Pancreas (tissue), 10 donors: ENCODE data around the gene ABL2. TPM values are rescaled to one million over a fixed set of nuclear protein-coding genes. Genes with fewer than 3 reads are reported as not detected.

Experiments
- ATAC-seq, 4 donors: fragments of 200-7000 bp; cut with Tn5 transposase; one replicate each; pipeline versions ENCODE4 v1.8.0 to v1.9.1; 2020; ENCODE audit warnings: mild to moderate bottlenecking in 4 of 4, moderate library complexity in 4 of 4
- DNase-seq, 6 donors: peaks; one replicate each; pipeline ENCODE4 v3.0.0-alpha.2; 2020
- FAIRE-seq: peaks from 2 replicates; lab custom pipeline; 2012; peaks lifted over from hg19 to GRCh38; lab: Jason Lieb, UNC
- H3K27ac ChIP-seq, 4 donors: fragments of 200-600 bp; sonication (generic); 1 replicate in 3 of 4; 2 replicates in 1 of 4; pipeline versions ENCODE4 v1.5.0 to v1.8.0; 2020
- H3K27me3 ChIP-seq, 4 donors: fragments of 200-600 bp; one replicate each; pipeline ENCODE4 v1.8.0; 2021
- H3K36me3 ChIP-seq, 3 donors: fragments of 200-600 bp; sonication (generic) in 1 of 3; one replicate each; pipeline versions ENCODE4 v1.5.0 to v1.8.0; 2020 to 2021
- H3K4me1 ChIP-seq, 3 donors: fragments of 200-600 bp; one replicate each; pipeline ENCODE4 v1.8.0; 2021
- H3K4me3 ChIP-seq, 4 donors: fragments of 200-600 bp; sonication (generic) in 2 of 4; one replicate each; pipeline versions ENCODE4 v1.5.0 to v1.8.0; 2020 to 2021
- H3K9me3 ChIP-seq, 4 donors: fragments of 200-600 bp; one replicate each; pipeline ENCODE4 v1.8.0; 2021
- WGBS, 2 donors: extraction: QIAGEN DNeasy Blood & Tissue Kit; methylation state at CpG; one replicate each; pipeline ENCODE4 v1.1.7; 2013; 5-methylcytosine and 5-hydroxymethylcytosine counted together
- intact Hi-C, 3 donors: fragments of 100-400 bp; cut with DNase I; formaldehyde crosslinking; loops; one replicate each; pipeline versions ENCODE4 v1.11.1 to v1.14.2; 2022
- polyA plus RNA-seq, 2 donors: library from polyadenylated mRNA; stranded (reverse); fragments of 200-250 nt; gene quantifications; one replicate each; pipeline ENCODE4 v1.2.3, GENCODE V29; 2013
- total RNA-seq, 6 donors: library from RNA; stranded (reverse); fragmentation: NEBNext Ultra II Directional in 4 of 6; extraction: Animal tissue kit (Norgen Biotek cat#: 25700) in 4 of 6; gene quantifications; one replicate each; pipeline versions ENCODE4 v1.2.1 to v1.2.4, GENCODE V29; 2021 to 2023
- TF ChIP-seq, protein P1 (sequence below), 4 donors: fragments of 200-600 bp; sonication (generic) in 3 of 4; IDR thresholded peaks; one replicate each; pipeline versions ENCODE4 v1.5.0 to v1.8.0; 2021; ENCODE audit warnings: antibody characterized with exemption in 4 of 4
- donor health status: healthy with polysubstance abuse.
- donor health status: DM: no; HTN: no; CAD: no; lungs with moderate emphysema.
- donor health status: DM: no; HTN: no; CAD: no.
- donor health status: control.
- donor health status: control.
- donor health status: Bipolar disorder and iron deficiency.
- donor health status: DM: yes; HTN: yes; CAD: no.
- donor health status: DM: no; HTN: no; CAD: no.
- donor health status: DM: no; HTN: no; CAD: no.
- donor health status: DM: yes; HTN: yes; CAD: no.

ABL2 gene
- total and polyA plus RNA-seq, 8 donors = 3.4 to 13.8 (median 8.9) TPM

DNA sequence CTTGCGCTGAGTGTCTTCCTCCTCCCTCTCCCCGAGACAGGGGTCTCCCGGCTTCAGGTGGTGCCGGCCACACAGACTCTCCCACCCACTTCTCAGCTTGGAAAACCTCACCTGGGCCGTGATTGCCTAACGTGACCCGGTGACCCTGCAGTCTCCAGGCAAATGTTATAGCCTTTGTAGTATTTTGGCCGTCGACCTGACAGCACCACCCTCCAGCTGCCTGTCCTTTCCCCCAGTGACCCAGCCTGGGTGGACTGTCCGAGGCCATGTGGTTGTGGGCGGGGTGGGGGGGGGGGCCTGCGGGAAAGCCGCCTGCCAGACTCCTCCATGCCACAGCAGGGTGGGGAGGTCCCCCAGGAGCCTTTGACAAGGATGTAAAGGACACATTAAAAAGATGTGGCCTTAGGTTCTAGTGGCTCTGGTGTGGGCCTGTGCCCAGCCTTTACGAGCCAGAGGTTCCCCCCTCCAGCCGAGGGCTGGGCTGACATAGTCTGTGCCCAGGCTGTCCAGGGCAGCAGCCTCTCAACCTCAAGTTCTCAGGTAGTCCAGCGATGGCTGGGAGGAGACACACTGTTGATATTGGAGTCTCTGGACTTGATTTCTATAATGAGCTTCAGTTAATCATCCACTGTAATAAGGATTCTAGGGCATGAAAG, 139.5 kb downstream of the ABL2 start:
- 78 to 82% methylated on average over 16 of the region's 16 CpGs for WGBS, 2 donors
- no peak for FAIRE-seq
- intact Hi-C loops = no loop called here
- Histone ChIP-seq H3K4me3 (no peak overlapping the region), H3K27me3 (no peaks in the 10 kb centered on the region), H3K4me1 (peaks cover 9 to 14% (median 10%) of the 10 kb centered on the region in 3 donors), H3K36me3 (peaks cover 0 to 20% (median 11%) of the 10 kb centered on the region in 3 donors), H3K27ac (peak overlapping the region in 2 of 4 donors; percentile 22 to 56), H3K9me3 (no peaks in the 10 kb centered on the region)
- no peak for ATAC-seq
- DNase-seq = peak in 1 of 6 donors; percentile 46
- TF ChIP-seq, protein P1, sequence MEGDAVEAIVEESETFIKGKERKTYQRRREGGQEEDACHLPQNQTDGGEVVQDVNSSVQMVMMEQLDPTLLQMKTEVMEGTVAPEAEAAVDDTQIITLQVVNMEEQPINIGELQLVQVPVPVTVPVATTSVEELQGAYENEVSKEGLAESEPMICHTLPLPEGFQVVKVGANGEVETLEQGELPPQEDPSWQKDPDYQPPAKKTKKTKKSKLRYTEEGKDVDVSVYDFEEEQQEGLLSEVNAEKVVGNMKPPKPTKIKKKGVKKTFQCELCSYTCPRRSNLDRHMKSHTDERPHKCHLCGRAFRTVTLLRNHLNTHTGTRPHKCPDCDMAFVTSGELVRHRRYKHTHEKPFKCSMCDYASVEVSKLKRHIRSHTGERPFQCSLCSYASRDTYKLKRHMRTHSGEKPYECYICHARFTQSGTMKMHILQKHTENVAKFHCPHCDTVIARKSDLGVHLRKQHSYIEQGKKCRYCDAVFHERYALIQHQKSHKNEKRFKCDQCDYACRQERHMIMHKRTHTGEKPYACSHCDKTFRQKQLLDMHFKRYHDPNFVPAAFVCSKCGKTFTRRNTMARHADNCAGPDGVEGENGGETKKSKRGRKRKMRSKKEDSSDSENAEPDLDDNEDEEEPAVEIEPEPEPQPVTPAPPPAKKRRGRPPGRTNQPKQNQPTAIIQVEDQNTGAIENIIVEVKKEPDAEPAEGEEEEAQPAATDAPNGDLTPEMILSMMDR (IDR thresholded peaks at IDR 0.05) = no peak

DNA sequence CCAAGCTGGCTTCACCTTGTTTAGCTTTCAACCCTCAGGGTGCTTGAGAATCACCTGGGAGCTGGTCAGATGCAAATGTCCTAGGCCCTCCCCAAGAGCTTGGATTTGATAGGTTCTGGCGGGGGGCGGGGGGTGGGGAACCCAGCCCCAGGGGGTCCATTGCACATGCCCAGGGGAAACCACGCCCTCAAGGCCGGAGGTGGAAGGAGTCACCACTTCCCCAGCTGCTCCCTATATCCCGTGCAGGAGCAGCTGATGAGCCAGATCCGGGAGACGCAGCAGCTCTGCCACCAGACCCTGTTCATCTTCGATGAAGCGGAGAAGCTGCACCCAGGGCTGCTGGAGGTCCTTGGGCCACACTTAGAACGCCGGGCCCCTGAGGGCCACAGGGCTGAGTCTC, 141.8 kb downstream of the ABL2 start:
- TF ChIP-seq, protein P1 (IDR thresholded peaks at IDR 0.05) = no peak
- FAIRE-seq = no peak
- DNase-seq = peak in 1 of 6 donors; percentile 46

DNA sequence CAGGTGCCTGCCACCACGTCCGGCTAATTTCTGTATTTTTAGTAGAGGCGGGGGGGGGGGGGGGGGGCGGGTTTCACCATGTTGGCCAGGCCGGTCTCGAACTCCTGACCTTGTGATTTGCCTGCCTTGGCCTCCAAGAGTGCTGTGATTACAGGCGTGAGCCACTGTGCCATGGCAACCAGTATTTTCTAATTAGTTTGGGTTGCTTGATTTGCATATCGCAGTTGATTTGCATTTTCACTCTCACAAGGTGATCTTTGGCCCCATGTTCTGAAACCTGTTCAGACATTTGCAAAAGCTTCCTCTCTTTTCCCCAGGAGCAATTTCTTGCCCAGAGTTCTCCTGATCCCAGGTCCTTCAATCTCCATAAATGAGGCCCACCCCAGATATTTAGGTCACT, 145.9 kb downstream of the ABL2 start:
- ATAC-seq (no peak), FAIRE-seq (no peak), DNase-seq (no peak)
- H3K9me3 ChIP-seq = no peaks in the 10 kb centered on the region
- H3K4me3 ChIP-seq = no peak overlapping the region
- 66 to 76% methylated on average over 7 to 8 of the region's 8 CpGs for WGBS, 2 donors
- intact Hi-C loops = loop anchor here in 1 of 3 donors (5.0 kb wide), 1 partner anchor 289 kb away; no protein-coding TSS in a partner anchor
- no peak overlapping the region for H3K27ac ChIP-seq
- H3K4me1 ChIP-seq = peaks cover 0 to 9% (median 0%) of the 10 kb centered on the region in 3 donors
- no peaks in the 10 kb centered on the region for H3K27me3 ChIP-seq
- peaks cover 0 to 4% (median 0%) of the 10 kb centered on the region in 3 donors for H3K36me3 ChIP-seq
- TF ChIP-seq, protein P1 (IDR thresholded peaks at IDR 0.05) = no peak

More for the DNA sequence above, 141.8 kb downstream of the ABL2 start:
- 80 to 86% methylated on average over 11 of the region's 11 CpGs for WGBS, 2 donors
- Histone ChIP-seq H3K27ac (no peak overlapping the region), H3K4me3 (no peak overlapping the region), H3K36me3 (peaks cover 0 to 4% (median 0%) of the 10 kb centered on the region in 3 donors), H3K4me1 (peaks cover 10 to 14% (median 11%) of the 10 kb centered on the region in 3 donors), H3K9me3 (no peaks in the 10 kb centered on the region), H3K27me3 (no peaks in the 10 kb centered on the region)
- ATAC-seq = no peak
- intact Hi-C loops = no loop called here

DNA sequence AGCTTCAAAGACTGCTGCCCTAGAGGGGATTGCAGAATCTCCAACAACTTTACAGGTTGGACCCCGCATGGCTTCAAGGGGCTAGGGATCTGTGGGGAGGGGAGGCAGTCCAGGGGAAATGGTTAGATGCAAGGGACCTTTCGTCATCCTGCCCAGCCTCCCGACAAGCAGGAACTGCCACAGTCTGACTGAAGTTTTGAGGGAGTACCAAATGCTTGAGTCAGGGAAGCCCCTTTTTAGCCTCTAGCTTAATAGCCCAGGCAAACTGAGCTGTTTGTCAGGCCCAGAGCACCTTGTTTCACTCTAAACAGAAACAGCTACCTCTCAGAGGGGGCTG, 146.5 kb downstream of the ABL2 start:
- no peak for DNase-seq

More for the DNA sequence above, 146.5 kb downstream of the ABL2 start:
- Histone ChIP-seq H3K4me1 (peaks cover 0 to 9% (median 0%) of the 10 kb centered on the region in 3 donors), H3K36me3 (peaks cover 0 to 4% (median 0%) of the 10 kb centered on the region in 3 donors), H3K27ac (peak overlapping the region in 2 of 4 donors; percentile 76 to 78), H3K9me3 (no peaks in the 10 kb centered on the region), H3K4me3 (peak overlapping the region; percentile 85 to 97 (median 88)), H3K27me3 (no peaks in the 10 kb centered on the region)
- FAIRE-seq (no peak), ATAC-seq (no peak)
- WGBS, 2 donors = 2 to 13% methylated on average over 3 of the region's 3 CpGs
- TF ChIP-seq, protein P1 (IDR thresholded peaks at IDR 0.05) = no peak
- intact Hi-C loops = loop anchor here in 1 of 3 donors (5.0 kb wide), 1 partner anchor 289 kb away; no protein-coding TSS in a partner anchor
